ENCODE results near the gene FAM43A. TPM values are rescaled to one million over a fixed set of nuclear protein-coding genes. Genes with fewer than 3 reads are reported as not detected.

The FAM43A gene
- total RNA-seq, 1 donor from 2014 or later, result 0.12 TPM

GRCh38 chr3:194675081-194675640 is 10.5 kb upstream of the FAM43A start:
- Mint-ChIP-seq H3K27ac (no peak overlapping the region), H3K27me3 (peaks cover 31% of the 10 kb centered on the region), H3K36me3 (ENCODE audit: insufficient read depth) (no peaks in the 10 kb centered on the region), H3K4me1 (ENCODE audit: low read depth) (peaks cover 12% of the 10 kb centered on the region), H3K9me3 (ENCODE audit: low read depth) (no peaks in the 10 kb centered on the region), H3K4me3 (ENCODE audit: low read depth) (no peak overlapping the region)
- no peak for TF ChIP-seq CTCF (IDR thresholded peaks at IDR 0.05; ENCODE audit: unreplicated experiment)
- no peak for DNase-seq (ENCODE audit: low spot score, unreplicated experiment)

GRCh38 chr3:194675680-194676079 is 10.0 kb upstream of the FAM43A start:
- TF ChIP-seq CTCF (IDR thresholded peaks at IDR 0.05; ENCODE audit: unreplicated experiment), result no peak

GRCh38 chr3:194676471-194676870 is 9.2 kb upstream of the FAM43A start:
- no peak overlapping the region for H3K4me3 Mint-ChIP-seq (ENCODE audit: low read depth)
- no peaks in the 10 kb centered on the region for H3K36me3 Mint-ChIP-seq (ENCODE audit: insufficient read depth)
- H3K27ac Mint-ChIP-seq, result no peak overlapping the region
- DNase-seq (ENCODE audit: low spot score, unreplicated experiment), result no peak
- H3K27me3 Mint-ChIP-seq, result peaks cover 40% of the 10 kb centered on the region
- peaks cover 6% of the 10 kb centered on the region for H3K4me1 Mint-ChIP-seq (ENCODE audit: low read depth)
- TF ChIP-seq CTCF (IDR thresholded peaks at IDR 0.05; ENCODE audit: unreplicated experiment), result no peak
- H3K9me3 Mint-ChIP-seq (ENCODE audit: low read depth), result no peaks in the 10 kb centered on the region

More at GRCh38 chr3:194675680-194676079, 10.0 kb upstream of the FAM43A start:
- no peak for DNase-seq (ENCODE audit: low spot score, unreplicated experiment)
- no peaks in the 10 kb centered on the region for H3K36me3 Mint-ChIP-seq (ENCODE audit: insufficient read depth)
- no peak overlapping the region for H3K4me3 Mint-ChIP-seq (ENCODE audit: low read depth)
- peaks cover 11% of the 10 kb centered on the region for H3K4me1 Mint-ChIP-seq (ENCODE audit: low read depth)
- H3K27me3 Mint-ChIP-seq, result peaks cover 32% of the 10 kb centered on the region
- H3K27ac Mint-ChIP-seq, result no peak overlapping the region
- H3K9me3 Mint-ChIP-seq (ENCODE audit: low read depth), result no peaks in the 10 kb centered on the region

GRCh38 chr3:194680888-194681615 is 4.6 kb upstream of the FAM43A start:
- no peak for TF ChIP-seq CTCF (IDR thresholded peaks at IDR 0.05; ENCODE audit: unreplicated experiment)
- H3K27me3 Mint-ChIP-seq, result peaks cover 56% of the 10 kb centered on the region
- H3K4me3 Mint-ChIP-seq (ENCODE audit: low read depth), result no peak overlapping the region
- H3K36me3 Mint-ChIP-seq (ENCODE audit: insufficient read depth), result no peaks in the 10 kb centered on the region
- no peak for DNase-seq (ENCODE audit: low spot score, unreplicated experiment)
- no peak overlapping the region for H3K27ac Mint-ChIP-seq
- H3K4me1 Mint-ChIP-seq (ENCODE audit: low read depth), result peaks cover 4% of the 10 kb centered on the region
- H3K9me3 Mint-ChIP-seq (ENCODE audit: low read depth), result no peaks in the 10 kb centered on the region

GRCh38 chr3:194682189-194682693 is 3.4 kb upstream of the FAM43A start:
- H3K27me3 Mint-ChIP-seq, result peaks cover 57% of the 10 kb centered on the region
- DNase-seq (ENCODE audit: low spot score, unreplicated experiment), result no peak
- TF ChIP-seq CTCF (IDR thresholded peaks at IDR 0.05; ENCODE audit: unreplicated experiment), result no peak
- H3K36me3 Mint-ChIP-seq (ENCODE audit: insufficient read depth), result no peaks in the 10 kb centered on the region
- H3K4me3 Mint-ChIP-seq (ENCODE audit: low read depth), result no peak overlapping the region
- no peak overlapping the region for H3K27ac Mint-ChIP-seq
- H3K4me1 Mint-ChIP-seq (ENCODE audit: low read depth), result peaks cover 7% of the 10 kb centered on the region
- H3K9me3 Mint-ChIP-seq (ENCODE audit: low read depth), result no peaks in the 10 kb centered on the region

Measured in progenitor cell of endocrine pancreas (in vitro differentiated cells).